GM23338 (cell line): ENCODE results near the gene ERI3.

Experiments
- CREB1 ChIP-seq: fragments of 250-450 bp; sonication (Bioruptor Pico); IDR thresholded peaks from 2 replicates; pipeline ENCODE4 v1.5.0; 2020; ENCODE audit warnings: low read depth, mild to moderate bottlenecking, moderate library complexity
- CTCF ChIP-seq, 2 experiments: fragments of 200-600 bp in 1 of 2; sonication (generic) in 1 of 2; conservative IDR thresholded peaks; 2 replicates each; pipeline versions ENCODE4 v1.5.1 to v1.6.1; 2016 to 2017; ENCODE audit warnings: antibody characterized with exemption in 2 of 2, low read depth in 2 of 2, mild to moderate bottlenecking in 2 of 2, moderate library complexity in 1 of 2
- JUNB ChIP-seq: IDR thresholded peaks from one replicate; pipeline ENCODE4 v1.6.1; 2016; ENCODE audit warnings: antibody characterized with exemption; ENCODE audit not compliant: unreplicated experiment
- NANOG ChIP-seq: IDR thresholded peaks from 2 replicates; pipeline ENCODE4 v1.6.1; 2016; ENCODE audit warnings: antibody characterized with exemption, borderline replicate concordance
- TF ChIP-seq, protein P1 (sequence below): IDR thresholded peaks from one replicate; pipeline ENCODE4 v1.6.1; 2018; ENCODE audit warnings: antibody characterized with exemption; ENCODE audit not compliant: unreplicated experiment

DNA sequence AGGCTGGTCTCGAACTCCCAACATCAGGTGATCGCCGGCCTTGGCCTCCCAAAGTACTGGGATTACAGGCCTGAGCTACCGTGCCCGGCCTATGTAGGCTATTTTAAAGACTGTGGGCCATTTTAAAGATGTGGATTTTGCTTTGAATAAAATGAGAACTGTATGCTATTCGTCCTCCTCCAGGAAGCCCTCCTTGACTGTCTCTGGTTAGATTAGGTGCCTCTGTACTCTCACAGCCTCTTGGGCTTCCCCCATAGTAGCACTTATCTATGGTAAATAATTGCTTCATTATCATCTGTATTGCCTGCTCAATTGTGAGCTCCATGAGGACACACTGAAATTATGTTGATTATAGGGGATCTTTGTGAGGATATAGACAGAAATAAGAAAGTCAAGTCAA lies 20.5 kb upstream of the ERI3 start:
- TF ChIP-seq CTCF (conservative IDR thresholded peaks at IDR 0.05; ENCODE audit: low read depth in 2 of 2), result no peak
- TF ChIP-seq, protein P1, sequence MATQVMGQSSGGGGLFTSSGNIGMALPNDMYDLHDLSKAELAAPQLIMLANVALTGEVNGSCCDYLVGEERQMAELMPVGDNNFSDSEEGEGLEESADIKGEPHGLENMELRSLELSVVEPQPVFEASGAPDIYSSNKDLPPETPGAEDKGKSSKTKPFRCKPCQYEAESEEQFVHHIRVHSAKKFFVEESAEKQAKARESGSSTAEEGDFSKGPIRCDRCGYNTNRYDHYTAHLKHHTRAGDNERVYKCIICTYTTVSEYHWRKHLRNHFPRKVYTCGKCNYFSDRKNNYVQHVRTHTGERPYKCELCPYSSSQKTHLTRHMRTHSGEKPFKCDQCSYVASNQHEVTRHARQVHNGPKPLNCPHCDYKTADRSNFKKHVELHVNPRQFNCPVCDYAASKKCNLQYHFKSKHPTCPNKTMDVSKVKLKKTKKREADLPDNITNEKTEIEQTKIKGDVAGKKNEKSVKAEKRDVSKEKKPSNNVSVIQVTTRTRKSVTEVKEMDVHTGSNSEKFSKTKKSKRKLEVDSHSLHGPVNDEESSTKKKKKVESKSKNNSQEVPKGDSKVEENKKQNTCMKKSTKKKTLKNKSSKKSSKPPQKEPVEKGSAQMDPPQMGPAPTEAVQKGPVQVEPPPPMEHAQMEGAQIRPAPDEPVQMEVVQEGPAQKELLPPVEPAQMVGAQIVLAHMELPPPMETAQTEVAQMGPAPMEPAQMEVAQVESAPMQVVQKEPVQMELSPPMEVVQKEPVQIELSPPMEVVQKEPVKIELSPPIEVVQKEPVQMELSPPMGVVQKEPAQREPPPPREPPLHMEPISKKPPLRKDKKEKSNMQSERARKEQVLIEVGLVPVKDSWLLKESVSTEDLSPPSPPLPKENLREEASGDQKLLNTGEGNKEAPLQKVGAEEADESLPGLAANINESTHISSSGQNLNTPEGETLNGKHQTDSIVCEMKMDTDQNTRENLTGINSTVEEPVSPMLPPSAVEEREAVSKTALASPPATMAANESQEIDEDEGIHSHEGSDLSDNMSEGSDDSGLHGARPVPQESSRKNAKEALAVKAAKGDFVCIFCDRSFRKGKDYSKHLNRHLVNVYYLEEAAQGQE, result no peak
- TF ChIP-seq NANOG, result no peak
- no peak for TF ChIP-seq JUNB
- no peak for TF ChIP-seq CREB1 (CRISPR knock-in tag)
